ENCODE results near the gene PLB1.

Gene PLB1

DNA sequence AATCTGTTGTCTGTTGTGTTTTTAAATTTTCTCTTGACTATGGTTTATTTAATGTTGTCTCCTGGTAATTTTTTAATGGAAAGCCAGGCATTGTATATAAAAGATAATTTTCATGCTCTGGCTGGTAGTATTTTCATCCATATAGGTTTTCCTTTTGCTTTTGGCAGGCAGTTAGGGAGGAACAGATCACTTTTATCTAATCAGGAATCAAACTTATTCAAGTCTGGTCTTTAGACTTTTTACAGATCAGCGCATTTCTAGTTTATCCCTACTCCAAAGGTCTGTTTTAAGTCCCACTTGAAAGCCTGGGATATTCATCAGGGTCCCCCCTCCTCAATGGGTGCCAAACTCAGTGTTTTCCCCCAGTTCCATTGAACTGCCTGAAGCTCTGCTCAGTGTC, 17.2 kb downstream of the PLB1 start:
- Histone ChIP-seq H4K91ac (ENCODE audit: low read length) (no peak overlapping the region), H3K79me1 (replicated peaks; ENCODE audit: low read length, poor library complexity, severe bottlenecking) (no peaks in the 10 kb centered on the region), H3K27me3 (ENCODE audit: control insufficient read depth in 1 of 2, insufficient read depth in 1 of 2, low read length in 2 of 2) (peaks cover 25 to 50% of the 10 kb centered on the region in 2 experiments), H3K9me3 (ENCODE audit: control insufficient read depth, low read length) (no peaks in the 10 kb centered on the region), H3K9ac (ENCODE audit: low read length) (no peak overlapping the region), H3K27ac (ENCODE audit: low read length, poor library complexity, severe bottlenecking) (no peak overlapping the region), H4K8ac (ENCODE audit: low read length) (no peak overlapping the region), H2AK5ac (ENCODE audit: low read length, severe bottlenecking) (no peak overlapping the region), H2BK15ac (ENCODE audit: low read depth, poor library complexity, severe bottlenecking) (no peak overlapping the region), H3K4me2 (ENCODE audit: low read length, poor library complexity, severe bottlenecking) (no peak overlapping the region), H3K14ac (ENCODE audit: low read length in 2 of 2) (no peak overlapping the region), H2BK120ac (ENCODE audit: low read depth, low read length) (no peak overlapping the region), H3K4me3 (ENCODE audit: insufficient read depth in 1 of 2, low read depth in 1 of 2, low read length in 2 of 2) (no peak overlapping the region), H3K36me3 (ENCODE audit: control insufficient read depth in 1 of 2, insufficient read depth in 2 of 2, low read depth in 1 of 2, low read length in 2 of 2) (no peaks in the 10 kb centered on the region), H2BK12ac (ENCODE audit: low read length in 2 of 2) (no peak overlapping the region), H2AFZ (ENCODE audit: low read depth, low read length) (no peak overlapping the region), H3K23ac (ENCODE audit: low read length in 2 of 2) (no peak overlapping the region), H2BK5ac (ENCODE audit: low read depth, low read length, poor library complexity, severe bottlenecking) (no peak overlapping the region), H3K4me1 (ENCODE audit: control insufficient read depth, insufficient read depth, low read depth, low read length) (peaks cover 5% of the 10 kb centered on the region), H3K4ac (ENCODE audit: low read depth in 1 of 2, low read length in 2 of 2) (no peak overlapping the region), H3K18ac (ENCODE audit: low read depth in 1 of 2, low read length in 2 of 2) (no peak overlapping the region)
- DNase-seq = no peak
- WGBS = 57% methylated on average over 1 of the region's 1 CpG

GRCh38 chr2:28515176-28515751, 19.4 kb downstream of the PLB1 start:
- H4K8ac ChIP-seq (ENCODE audit: low read length) = no peak overlapping the region
- no peak overlapping the region for H3K4ac ChIP-seq (ENCODE audit: low read depth in 1 of 2, low read length in 2 of 2)
- no peaks in the 10 kb centered on the region for H3K79me1 ChIP-seq (replicated peaks; ENCODE audit: low read length, poor library complexity, severe bottlenecking)
- no peaks in the 10 kb centered on the region for H3K9me3 ChIP-seq (ENCODE audit: control insufficient read depth, low read length)
- no peak overlapping the region for H2BK5ac ChIP-seq (ENCODE audit: low read depth, low read length, poor library complexity, severe bottlenecking)
- H3K18ac ChIP-seq (ENCODE audit: low read depth in 1 of 2, low read length in 2 of 2) = no peak overlapping the region
- no peak overlapping the region for H3K27ac ChIP-seq (ENCODE audit: low read length, poor library complexity, severe bottlenecking)
- H2AK5ac ChIP-seq (ENCODE audit: low read length, severe bottlenecking) = no peak overlapping the region
- H3K36me3 ChIP-seq (ENCODE audit: control insufficient read depth in 1 of 2, insufficient read depth in 2 of 2, low read depth in 1 of 2, low read length in 2 of 2) = no peaks in the 10 kb centered on the region
- H2BK120ac ChIP-seq (ENCODE audit: low read depth, low read length) = no peak overlapping the region
- H3K27me3 ChIP-seq (ENCODE audit: control insufficient read depth in 1 of 2, insufficient read depth in 1 of 2, low read length in 2 of 2) = peaks cover 38 to 51% of the 10 kb centered on the region in 2 experiments
- no peak overlapping the region for H3K4me3 ChIP-seq (ENCODE audit: insufficient read depth in 1 of 2, low read depth in 1 of 2, low read length in 2 of 2)
- no peak overlapping the region for H3K4me2 ChIP-seq (ENCODE audit: low read length, poor library complexity, severe bottlenecking)
- 92% methylated on average over 5 of the region's 5 CpGs for WGBS
- no peak overlapping the region for H2AFZ ChIP-seq (ENCODE audit: low read depth, low read length)
- no peak for DNase-seq
- H2BK12ac ChIP-seq (ENCODE audit: low read length in 2 of 2) = no peak overlapping the region
- no peak overlapping the region for H3K14ac ChIP-seq (ENCODE audit: low read length in 2 of 2)
- H3K23ac ChIP-seq (ENCODE audit: low read length in 2 of 2) = peak overlapping the region in 1 of 2 experiments; percentile 42
- no peak overlapping the region for H3K9ac ChIP-seq (ENCODE audit: low read length)
- H2BK15ac ChIP-seq (ENCODE audit: low read depth, poor library complexity, severe bottlenecking) = no peak overlapping the region
- H4K91ac ChIP-seq (ENCODE audit: low read length) = no peak overlapping the region
- no peaks in the 10 kb centered on the region for H3K4me1 ChIP-seq (ENCODE audit: control insufficient read depth, insufficient read depth, low read depth, low read length)

DNA sequence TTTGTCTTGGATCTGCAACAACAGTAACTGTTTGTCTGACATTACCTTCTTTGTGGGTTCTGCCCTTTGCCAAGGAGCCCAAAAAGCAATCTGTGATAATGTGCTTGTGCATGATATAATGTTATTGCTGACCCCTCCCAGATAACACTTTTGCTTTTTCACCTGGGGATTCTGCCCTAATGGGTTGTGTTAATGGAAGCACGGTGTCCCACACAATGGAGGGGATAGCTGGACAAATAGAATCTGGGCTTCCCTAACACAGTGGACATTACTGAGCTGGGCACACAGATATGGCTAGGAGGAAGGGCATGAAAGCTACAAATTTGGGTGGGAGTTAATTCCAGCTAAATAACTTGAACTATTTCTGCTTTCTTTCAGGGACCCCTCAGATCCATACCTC, 20.6 kb downstream of the PLB1 start:
- Histone ChIP-seq H2AFZ (ENCODE audit: low read depth, low read length) (no peak overlapping the region), H4K8ac (ENCODE audit: low read length) (no peak overlapping the region), H3K4me1 (ENCODE audit: control insufficient read depth, insufficient read depth, low read depth, low read length) (no peaks in the 10 kb centered on the region), H2BK5ac (ENCODE audit: low read depth, low read length, poor library complexity, severe bottlenecking) (no peak overlapping the region), H3K4me2 (ENCODE audit: low read length, poor library complexity, severe bottlenecking) (no peak overlapping the region), H3K14ac (ENCODE audit: low read length in 2 of 2) (no peak overlapping the region), H3K79me1 (replicated peaks; ENCODE audit: low read length, poor library complexity, severe bottlenecking) (no peaks in the 10 kb centered on the region), H2AK5ac (ENCODE audit: low read length, severe bottlenecking) (no peak overlapping the region), H4K91ac (ENCODE audit: low read length) (no peak overlapping the region), H3K36me3 (ENCODE audit: control insufficient read depth in 1 of 2, insufficient read depth in 2 of 2, low read depth in 1 of 2, low read length in 2 of 2) (no peaks in the 10 kb centered on the region), H2BK12ac (ENCODE audit: low read length in 2 of 2) (no peak overlapping the region), H3K23ac (ENCODE audit: low read length in 2 of 2) (no peak overlapping the region), H3K18ac (ENCODE audit: low read depth in 1 of 2, low read length in 2 of 2) (no peak overlapping the region), H3K9me3 (ENCODE audit: control insufficient read depth, low read length) (no peaks in the 10 kb centered on the region), H2BK120ac (ENCODE audit: low read depth, low read length) (no peak overlapping the region), H2BK15ac (ENCODE audit: low read depth, poor library complexity, severe bottlenecking) (no peak overlapping the region), H3K27me3 (ENCODE audit: control insufficient read depth in 1 of 2, insufficient read depth in 1 of 2, low read length in 2 of 2) (peaks cover 39 to 56% of the 10 kb centered on the region in 2 experiments), H3K27ac (ENCODE audit: low read length, poor library complexity, severe bottlenecking) (no peak overlapping the region), H3K4me3 (ENCODE audit: insufficient read depth in 1 of 2, low read depth in 1 of 2, low read length in 2 of 2) (no peak overlapping the region), H3K9ac (ENCODE audit: low read length) (no peak overlapping the region), H3K4ac (ENCODE audit: low read depth in 1 of 2, low read length in 2 of 2) (no peak overlapping the region)
- 89% methylated on average over 1 of the region's 1 CpG for WGBS
- no peak for DNase-seq

- no peak overlapping the region for H4K91ac ChIP-seq (ENCODE audit: low read length)
- H3K18ac ChIP-seq (ENCODE audit: low read depth in 1 of 2, low read length in 2 of 2) = no peak overlapping the region
- no peak overlapping the region for H3K4ac ChIP-seq (ENCODE audit: low read depth in 1 of 2, low read length in 2 of 2)
- WGBS = 54% methylated on average over 6 of the region's 6 CpGs
- no peaks in the 10 kb centered on the region for H3K79me1 ChIP-seq (replicated peaks; ENCODE audit: low read length, poor library complexity, severe bottlenecking)
- no peak overlapping the region for H3K14ac ChIP-seq (ENCODE audit: low read length in 2 of 2)
- no peak overlapping the region for H4K8ac ChIP-seq (ENCODE audit: low read length)
- peaks cover 44 to 62% of the 10 kb centered on the region in 2 experiments for H3K27me3 ChIP-seq (ENCODE audit: control insufficient read depth in 1 of 2, insufficient read depth in 1 of 2, low read length in 2 of 2)
- no peak overlapping the region for H3K4me3 ChIP-seq (ENCODE audit: insufficient read depth in 1 of 2, low read depth in 1 of 2, low read length in 2 of 2)
- H3K23ac ChIP-seq (ENCODE audit: low read length in 2 of 2) = no peak overlapping the region
- H2AFZ ChIP-seq (ENCODE audit: low read depth, low read length) = no peak overlapping the region
- no peak overlapping the region for H2BK15ac ChIP-seq (ENCODE audit: low read depth, poor library complexity, severe bottlenecking)
- no peak overlapping the region for H2BK5ac ChIP-seq (ENCODE audit: low read depth, low read length, poor library complexity, severe bottlenecking)
- H2BK12ac ChIP-seq (ENCODE audit: low read length in 2 of 2) = no peak overlapping the region
- no peak for DNase-seq
- H3K4me2 ChIP-seq (ENCODE audit: low read length, poor library complexity, severe bottlenecking) = no peak overlapping the region
- H3K4me1 ChIP-seq (ENCODE audit: control insufficient read depth, insufficient read depth, low read depth, low read length) = no peaks in the 10 kb centered on the region
- H3K36me3 ChIP-seq (ENCODE audit: control insufficient read depth in 1 of 2, insufficient read depth in 2 of 2, low read depth in 1 of 2, low read length in 2 of 2) = no peaks in the 10 kb centered on the region
- no peak overlapping the region for H2BK120ac ChIP-seq (ENCODE audit: low read depth, low read length)
- H3K27ac ChIP-seq (ENCODE audit: low read length, poor library complexity, severe bottlenecking) = no peak overlapping the region
- no peak overlapping the region for H3K9ac ChIP-seq (ENCODE audit: low read length)
- H2AK5ac ChIP-seq (ENCODE audit: low read length, severe bottlenecking) = no peak overlapping the region
- H3K9me3 ChIP-seq (ENCODE audit: control insufficient read depth, low read length) = no peaks in the 10 kb centered on the region
Measured at GRCh38 chr2:28516950-28517349, 21.1 kb downstream of the PLB1 start.
